Activated T-cell treated with anti-CD3 and anti-CD28 coated beads for 48 hours (primary cell): ENCODE results near the gene G6PD.
A peak's percentile ranks its signal among the peaks of the same experiment; 100 is the strongest.
"Not testable (repeated sequence)": the region's sequence is repeated elsewhere in the genome, so short reads cannot be mapped to it uniquely, and the experiment has no call there.

ENCODE experiments used
- DNase-seq: peaks from one replicate; pipeline ENCODE4 v3.0.0-alpha.2; 2020; ENCODE audit warnings: low read depth

The G6PD gene

DNA sequence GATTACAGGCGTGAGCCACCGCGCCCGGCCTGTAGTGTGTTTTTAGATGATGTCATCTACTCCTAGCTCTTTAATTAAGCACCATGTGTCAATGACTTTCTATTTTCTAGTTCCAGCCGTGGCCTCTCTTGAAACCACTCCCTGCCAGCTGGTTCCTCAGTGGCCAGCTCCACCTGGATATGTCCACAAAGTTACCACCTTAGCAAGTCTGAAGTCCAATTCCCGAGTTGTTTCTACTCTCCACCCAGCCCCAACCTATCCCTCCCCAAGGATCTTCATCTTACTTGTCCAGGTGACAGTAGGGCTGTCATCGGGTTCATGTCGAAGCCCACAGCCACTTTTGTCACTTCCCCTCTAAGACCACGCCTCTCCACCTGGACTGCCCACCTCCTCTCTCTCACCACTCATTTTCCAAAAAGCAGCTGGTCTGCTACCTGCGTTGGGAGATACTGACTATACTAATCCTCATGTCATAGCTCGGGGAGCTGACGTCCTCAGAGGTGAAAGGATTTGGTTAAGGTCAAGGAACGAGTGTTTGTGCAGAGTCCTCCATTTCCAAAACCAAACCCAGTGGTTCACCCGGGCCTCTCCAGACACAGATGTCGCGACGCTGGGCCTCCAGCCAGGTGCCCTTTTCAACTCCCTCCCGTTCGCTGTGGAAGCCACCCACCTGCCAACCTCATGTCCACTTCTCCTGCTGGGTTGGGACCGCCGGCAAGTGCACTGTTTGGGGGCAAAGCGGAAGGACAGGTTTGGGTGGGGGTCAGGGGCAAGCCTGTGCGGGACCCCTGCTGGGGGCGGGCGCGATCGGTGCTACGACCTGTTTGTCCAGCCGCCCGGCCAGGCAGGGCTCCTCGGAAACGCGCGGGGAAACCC lies 31.3 kb downstream of the G6PD start:
- no peak for DNase-seq

DNA sequence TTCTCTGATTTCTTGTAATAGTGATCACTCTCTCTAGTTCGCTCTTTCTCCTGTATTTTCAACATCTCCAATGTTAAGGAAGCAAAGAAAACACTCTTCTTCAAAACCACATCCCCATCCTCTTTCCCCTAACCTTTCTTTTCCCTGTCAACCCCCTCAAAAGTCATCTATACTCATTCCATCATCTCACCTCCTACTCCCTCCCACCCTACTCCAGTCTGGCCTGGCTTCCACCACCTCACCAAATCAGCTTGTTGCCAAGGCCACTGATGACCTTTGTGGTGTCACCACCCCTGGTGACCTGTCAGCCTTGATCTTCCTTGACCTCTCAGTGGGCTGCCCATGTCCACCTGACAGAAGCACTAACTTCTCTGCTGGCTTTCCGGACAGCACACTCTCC lies 32.9 kb downstream of the G6PD start:
- DNase-seq: no peak

DNA sequence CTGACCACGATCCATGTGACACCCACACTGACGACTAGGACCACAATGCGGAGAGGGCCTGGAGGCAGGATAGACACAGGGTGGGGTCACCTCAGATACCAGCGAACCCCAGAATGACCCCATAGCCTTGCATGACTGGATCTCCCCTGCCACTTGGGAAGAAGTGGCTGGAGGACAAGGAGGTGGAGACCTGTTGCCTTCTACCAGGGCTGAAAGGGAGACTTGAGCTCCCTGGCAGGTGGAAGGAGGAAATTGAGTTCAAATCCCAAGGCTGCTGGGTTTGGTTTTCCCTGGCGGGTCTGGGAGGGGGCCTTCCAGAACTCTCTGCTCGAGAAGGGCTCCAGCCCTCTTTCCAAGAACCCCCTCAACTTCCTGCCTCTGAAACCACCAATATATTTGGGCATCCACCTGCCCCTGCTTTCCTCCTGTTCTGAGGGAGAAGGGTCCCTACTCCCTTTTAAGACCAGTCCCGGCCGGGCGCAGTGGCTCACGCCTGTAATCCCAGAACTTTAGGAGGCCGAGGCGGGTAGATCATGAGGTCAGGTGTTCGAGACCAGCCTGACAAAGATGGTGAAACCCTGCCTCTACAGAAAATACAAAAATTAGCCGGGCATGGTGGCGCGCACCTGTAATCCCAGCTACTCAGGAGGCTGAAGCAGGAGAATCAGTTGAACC lies 33.6 kb downstream of the G6PD start:
- DNase-seq: no peak

DNA sequence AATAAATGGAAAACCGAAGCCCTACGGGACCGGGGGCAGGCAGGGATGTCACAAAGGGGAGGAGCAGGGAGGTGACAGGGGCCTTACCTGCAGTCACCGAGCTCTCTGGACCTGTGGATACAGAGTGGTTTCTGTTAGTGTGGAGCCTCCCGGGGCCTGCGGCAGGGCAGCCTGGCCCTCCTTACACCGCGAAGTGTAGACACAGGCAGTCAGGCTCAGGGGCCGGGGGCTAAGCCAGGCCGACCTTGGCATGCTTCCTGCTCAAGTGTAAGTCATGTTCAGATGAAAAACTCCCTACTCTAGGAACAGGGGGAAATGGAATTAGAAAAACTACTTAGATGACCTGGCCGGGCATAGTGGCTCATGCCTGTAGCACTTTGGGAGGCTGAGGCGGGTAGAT lies 34.9 kb downstream of the G6PD start:
- no peak for DNase-seq

DNA sequence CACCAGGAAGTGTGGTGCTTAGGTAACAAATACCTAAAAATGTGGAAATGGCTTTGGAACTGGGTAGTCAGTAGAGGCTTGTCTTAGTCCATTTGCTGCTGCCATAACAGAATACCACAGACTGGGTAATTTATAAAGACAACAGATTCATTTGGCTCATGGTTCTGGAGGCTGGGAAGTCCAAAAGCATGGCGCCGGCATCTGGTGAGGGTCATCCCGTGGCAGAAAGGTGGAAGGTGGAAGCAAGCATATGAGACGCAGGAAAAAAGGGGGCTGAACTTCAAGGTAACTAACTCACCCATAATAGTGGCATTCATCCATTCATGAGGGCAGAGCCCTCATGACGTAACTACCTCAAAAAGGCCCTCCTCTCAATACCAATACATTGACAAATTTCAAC lies 37.2 kb downstream of the G6PD start:
- no peak for DNase-seq

DNA sequence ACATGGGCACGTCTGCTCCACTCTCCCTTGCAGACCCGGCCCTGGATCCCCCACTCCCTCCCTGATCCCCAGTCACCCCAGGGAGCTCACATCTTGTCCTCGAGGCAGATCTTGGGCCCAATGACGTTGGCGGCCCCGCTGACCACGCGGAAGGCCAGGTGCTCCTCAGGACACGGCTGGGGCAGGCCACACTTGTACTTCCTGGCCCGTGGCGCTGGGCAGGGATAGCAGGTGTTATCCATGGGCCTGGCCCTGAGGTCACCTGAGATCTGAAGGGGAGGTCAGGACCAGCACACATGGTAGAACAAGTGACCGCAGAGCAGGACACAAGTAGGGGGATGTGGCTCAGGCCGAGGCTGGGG lies 38.3 kb downstream of the G6PD start:
- DNase-seq: no peak

DNA sequence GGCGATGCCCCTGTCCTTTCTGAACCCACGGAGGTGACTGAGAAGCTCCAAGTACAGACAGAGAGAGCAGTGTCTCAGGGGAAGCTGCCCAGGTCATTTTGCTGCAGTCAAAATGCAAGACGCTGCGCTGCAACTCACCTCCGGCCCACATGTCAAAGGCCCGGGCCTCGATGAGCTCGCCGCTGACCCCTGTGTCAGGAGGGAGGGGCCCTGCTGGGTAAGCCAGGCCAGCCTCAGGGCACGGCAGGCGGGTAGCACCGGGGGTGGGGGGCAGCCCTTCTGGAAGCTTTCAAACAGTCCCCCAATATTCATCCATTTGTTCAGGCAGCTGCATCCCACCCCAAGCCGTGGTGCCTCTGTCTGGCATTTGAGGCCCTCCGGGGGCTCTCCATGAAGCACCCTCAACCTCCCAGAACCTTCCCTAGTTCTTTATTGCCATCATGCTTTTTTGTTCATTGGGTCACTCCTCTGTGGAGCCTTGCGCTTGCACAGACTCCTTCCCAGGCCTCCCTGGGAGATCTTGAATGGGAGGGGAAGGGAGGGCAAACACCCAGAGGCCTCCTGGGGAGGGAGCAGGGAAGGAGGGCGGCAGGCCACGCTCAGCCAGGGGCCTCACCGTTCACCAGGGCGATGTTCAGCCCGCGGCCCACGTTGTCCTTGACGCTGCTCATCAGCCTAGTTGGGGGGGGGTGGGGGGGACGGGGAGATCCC lies 38.8 kb downstream of the G6PD start:
- DNase-seq: no peak

DNA sequence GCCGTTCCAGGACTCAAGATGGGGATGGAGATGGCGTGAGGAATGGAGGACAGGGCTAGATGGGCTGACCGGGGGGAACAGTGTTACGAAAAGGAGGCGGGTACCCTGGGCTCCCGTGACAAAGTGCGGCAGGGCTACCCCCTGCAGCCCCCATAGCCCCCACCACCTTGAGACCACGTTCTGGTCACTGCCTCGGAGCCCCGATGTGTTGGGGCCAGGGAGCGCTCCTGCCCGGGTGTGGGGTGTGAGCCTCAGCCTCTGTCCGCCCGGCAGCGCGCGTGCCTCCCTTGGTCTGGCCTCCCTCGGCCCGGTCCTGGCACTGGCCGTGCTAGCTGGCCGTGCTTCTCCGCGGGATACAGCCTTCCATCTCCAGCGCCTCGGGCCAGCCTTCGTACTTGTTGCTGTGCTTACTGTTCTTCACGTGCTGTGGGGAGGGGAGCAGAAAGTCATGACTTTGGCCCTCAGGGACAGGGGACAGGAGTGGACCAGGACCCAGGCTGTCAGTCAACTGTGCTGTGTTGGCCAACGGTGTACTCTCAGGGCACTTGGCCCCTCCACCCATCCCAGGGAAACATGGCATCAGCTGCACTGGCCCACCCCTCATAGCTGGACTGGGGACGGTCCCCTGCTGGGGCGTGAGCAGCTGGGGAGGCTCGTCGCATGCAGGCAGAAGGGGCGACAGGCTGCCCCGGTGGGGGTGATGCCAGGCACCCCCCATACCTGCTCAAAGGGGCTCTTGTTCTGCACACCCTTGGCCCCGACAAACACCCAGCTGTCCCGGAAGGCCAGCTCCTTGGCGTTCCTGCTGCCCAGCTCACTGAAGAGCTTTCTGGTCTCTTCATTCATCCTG lies 39.9 kb downstream of the G6PD start:
- DNase-seq: no peak

DNA sequence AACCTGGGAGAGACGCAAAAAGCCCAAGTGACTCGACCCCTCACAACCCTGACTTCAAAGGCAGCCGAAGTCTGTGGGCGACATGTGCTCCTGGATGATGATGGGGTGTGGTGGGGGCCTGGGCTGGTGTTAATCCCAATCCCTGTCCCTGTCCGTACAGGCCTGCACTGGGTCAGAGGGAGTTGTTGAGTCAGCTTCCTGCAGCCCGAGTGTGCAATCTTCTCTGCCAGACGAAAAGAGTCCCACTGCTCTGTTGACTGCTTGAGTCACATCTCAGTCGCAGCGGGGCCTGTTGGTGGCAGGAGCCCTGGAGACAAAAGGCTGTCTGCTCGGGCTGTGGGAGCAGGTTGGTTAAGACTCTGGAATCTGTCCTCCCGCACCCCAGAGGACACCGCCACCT lies 40.9 kb downstream of the G6PD start:
- DNase-seq: no peak

DNA sequence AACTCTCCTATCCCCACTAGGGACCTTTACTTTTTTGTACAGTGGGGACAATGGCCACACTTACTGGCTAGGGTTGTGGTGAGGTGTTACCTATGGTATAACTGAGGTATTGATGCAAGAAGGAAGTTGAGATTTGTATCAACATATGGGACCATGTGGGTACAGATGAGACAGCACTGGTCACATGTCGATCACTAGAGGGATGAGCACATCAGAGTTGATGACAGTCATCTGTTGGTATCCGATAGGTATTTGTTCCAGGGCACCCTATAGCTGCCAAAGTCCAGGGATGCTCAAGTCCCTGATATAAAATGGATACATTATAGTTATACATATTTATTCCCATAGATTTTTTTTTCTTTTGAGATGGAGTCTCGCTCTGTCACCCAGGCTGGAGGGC lies 43.7 kb downstream of the G6PD start:
- no peak for DNase-seq

DNA sequence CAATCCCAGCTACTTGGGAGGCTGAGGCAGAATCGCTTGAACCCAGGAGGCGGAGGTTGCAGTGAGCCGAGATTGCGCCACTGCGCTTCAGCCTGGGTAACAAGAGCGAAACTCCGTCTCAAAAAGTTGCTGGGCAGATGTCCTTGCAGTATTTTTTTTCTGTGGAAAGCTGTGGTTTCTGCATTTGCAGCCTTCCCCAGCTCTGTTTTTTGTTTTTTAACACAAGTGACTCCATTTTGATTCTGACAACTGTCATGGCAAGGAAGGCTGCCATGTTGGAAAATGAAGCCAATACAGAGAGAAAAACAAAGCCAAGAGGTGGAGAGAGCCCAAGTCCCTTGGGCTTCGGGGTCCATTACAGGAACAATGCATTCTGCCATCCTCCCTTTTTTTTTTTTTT lies 44.5 kb downstream of the G6PD start:
- no peak for DNase-seq

DNA sequence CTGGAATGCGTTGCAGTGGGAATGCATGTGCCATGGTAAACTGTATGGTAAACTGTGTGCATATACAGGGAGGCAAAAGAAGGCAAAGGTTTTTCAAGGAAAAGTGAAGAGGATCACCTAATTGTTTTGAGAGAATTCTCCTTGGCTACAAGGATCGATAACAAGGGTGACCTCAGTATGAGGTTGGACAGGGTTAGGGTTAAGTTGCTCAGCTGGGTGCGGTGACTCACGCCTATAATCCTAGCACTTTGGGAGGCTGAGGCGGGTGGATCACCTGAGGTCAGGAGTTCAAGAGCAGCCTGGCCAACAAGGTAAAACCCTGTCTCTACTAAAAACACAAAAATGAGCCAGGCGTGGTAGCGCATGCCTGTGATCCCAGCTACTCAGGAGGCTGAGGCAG lies 45.2 kb downstream of the G6PD start:
- DNase-seq: not testable (repeated sequence)

DNA sequence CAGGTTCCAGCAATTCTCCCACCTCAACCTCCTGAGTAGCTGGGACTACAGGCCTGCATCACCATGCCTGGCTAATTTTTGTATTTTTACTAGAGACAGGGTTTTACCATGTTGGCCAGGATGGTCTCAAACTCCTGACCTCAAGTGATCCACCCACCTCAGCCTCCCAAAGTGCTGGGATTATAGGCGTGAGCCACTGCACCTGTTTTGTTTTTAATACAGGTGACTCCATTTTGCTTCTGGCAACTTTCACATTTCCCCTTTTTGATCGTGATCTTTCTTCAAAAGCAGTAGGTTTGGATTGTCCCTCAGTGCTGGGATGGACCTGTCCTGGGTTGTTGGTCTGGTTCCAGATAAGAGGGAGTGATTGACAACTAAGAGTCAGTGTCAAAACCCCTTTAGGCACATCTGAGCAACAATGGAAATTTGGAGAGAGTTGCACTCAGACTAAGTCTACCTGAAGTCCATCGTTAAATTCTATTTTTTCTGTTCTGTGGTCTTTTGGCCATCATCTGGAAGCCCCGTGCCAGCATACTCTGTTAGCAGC lies 50.0 kb downstream of the G6PD start:
- DNase-seq: not testable (repeated sequence)

DNA sequence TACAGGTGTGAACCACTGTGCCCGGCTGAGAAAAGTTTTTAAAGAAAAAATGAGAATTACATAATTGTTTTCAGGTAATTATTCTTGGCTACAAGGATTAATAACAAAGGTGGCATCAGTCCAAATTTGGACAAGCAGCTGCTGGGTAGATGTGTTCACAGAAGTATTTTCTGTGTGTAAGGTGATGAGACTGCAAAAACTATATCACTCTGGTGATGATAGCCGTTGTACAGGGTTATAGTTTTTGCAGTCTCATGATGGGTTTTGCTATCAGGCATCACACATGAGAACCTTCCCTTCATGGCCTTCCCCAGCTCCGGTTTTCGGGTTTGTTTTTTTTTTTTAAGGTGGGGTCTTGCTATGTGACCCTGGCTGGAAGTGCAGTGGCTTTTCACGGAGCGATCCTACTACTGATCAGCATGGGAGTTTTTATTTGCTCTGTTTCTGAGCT lies 51.1 kb downstream of the G6PD start:
- no peak for DNase-seq

DNA sequence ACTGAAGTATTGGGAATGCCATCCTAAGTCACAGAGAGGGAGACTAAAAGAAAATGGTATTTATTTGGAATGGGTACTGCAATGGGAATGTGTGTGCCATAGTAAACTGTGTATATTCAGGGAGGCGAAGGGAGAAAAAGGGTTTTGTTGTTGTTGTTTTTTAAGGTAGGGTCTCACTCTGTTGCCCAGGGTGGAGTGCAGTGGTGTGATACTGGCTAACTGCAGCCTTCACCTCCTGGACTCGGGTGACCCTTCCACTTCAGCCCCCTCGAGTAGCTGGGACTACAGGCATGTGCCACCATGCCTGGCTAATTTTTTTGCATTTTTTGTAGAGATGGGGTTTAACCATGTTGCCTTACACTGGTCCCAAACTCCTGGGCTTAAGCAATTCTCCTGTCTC lies 51.9 kb downstream of the G6PD start:
- no peak for DNase-seq

DNA sequence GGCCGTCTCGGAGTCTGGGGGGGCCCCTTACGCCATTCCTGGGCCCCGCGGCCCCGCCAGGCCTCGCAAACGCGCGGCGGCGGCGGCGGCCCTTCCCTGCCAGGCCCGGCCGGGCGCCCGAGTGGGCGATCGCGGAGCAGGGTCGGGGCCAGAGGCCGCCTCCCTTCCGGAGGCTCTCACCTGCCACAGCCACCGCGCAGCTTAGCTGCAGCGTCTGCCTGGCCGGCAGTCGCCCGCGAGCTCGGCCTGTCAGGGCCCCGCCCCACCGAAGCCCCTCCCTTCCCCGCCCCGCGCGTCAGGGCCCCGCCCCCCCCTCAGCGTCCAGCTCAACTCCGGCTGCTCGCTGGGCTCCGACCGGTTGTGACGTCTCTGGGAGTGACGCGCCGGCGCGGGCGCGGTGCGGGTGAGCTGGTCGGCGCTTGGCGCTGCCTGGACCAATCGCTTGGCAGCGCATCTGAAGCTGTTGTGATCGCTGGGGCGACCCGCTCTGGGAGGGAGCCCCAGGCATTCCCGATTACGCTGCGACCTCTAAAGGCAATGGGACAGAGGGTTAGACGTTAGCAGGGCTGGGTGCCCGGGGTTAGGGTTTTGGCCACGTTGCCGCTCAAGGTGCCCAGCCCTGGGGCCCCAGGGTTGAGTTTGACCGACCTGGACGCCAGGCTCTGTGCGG lies 56.1 kb downstream of the G6PD start, which contains the start of gene SLC10A3:
TSS of gene SLC10A3 (minus strand) at position 216 of the 670 bp plus-strand sequence. CDS start 1,689 bp downstream, outside the sequence.
- peak; percentile 89 for DNase-seq

DNA sequence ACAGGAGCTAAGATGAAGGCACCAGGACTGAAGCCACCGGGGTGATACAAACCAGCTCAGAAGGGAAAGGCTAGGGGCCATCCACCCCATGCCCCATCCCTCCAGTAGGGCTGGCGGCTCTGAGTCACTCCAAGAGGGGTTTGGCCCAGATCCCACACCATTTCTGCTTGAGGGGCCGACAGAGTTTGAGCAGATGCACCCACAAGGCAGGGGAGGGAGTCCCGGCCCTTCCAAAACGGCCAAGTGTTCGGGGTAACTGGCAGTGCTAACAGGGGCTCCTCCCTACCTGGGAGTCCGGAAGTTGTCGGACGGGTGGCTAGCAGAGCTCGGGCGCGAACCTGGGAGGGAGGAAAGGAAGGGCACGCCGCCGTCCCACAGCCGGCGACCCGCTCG lies 56.6 kb downstream of the G6PD start:
- no peak for DNase-seq

DNA sequence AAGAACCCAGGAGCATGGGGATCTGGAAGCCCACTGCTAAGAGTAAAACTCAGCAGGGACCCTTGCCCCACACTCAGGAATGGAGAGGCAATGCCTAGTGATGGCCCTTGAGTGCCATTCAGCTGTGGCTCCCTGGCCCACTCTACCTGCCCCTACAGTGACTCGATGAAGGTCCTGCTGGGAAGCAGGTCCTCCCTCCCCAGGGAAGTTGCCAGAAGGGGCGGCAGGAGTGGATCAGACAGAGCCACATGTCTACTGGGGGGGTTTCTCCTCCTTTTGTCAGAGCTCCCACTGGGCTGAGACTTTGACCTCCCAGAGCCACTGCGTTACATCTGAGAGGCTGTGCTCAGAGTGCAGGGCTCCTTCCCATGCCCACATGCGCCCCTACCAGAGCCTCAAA lies 57.5 kb downstream of the G6PD start:
- no peak for DNase-seq

DNA sequence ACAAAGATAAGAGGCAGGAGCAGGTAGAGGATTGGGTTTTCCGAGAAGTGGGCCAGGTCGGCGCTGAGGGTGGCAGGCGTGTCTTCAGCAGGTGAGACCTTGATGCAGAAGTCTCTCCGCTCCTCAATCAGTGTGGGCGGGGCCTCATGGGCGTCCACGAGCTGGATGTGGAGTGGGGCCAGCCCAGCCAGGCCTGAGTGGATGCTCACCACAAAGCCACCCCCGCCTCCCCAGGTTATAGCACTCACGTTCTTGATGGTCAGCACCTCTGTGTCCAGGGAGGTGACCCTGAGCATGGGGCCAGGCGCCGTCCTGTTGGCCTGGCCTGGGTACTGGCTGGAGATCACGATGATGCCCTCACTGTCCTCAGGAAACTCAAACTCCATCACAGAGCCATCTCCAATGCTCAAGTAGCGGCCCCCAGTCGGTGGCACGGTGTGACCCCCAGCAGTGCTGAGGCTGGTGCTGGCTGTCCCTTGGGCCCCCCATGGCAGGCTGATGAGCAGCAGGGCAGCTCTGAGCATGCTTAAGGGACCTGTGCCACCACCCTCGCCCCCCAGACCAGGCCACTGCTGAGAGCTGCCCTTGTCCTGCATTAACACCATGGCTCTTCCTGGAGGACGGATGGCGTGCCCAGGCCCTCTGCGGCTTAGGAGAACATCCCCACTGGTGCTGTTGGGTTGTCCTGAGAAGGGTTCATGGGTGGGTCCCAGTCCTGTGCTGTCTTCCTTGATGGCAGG lies 58.1 kb downstream of the G6PD start:
- no peak for DNase-seq
